ENCODE data around the gene SPRY4. TPM values are rescaled to one million over a fixed set of nuclear protein-coding genes. Genes with fewer than 3 reads are reported as not detected.

The SPRY4 gene
- total RNA-seq, 1 experiment from 2014 or later, result 140 TPM

- Mint-ChIP-seq H3K36me3 (peaks cover 56% of the 10 kb centered on the region), H3K27me3 (ENCODE audit: low read depth) (no peaks in the 10 kb centered on the region; the same call in 1 of the 2 replicates), H3K4me1 (peaks cover 23% of the 10 kb centered on the region), H3K9me3 (peaks cover 47% of the 10 kb centered on the region), H3K27ac (no peak overlapping the region; the same call in 1 of the 2 replicates), H3K4me3 (no peak overlapping the region)
- TF ChIP-seq GABPB1 (CRISPR knock-in tag; IDR thresholded peaks at IDR 0.05), result peak; percentile 34; the same call in 1 of the 2 replicates
- TF ChIP-seq, protein P1, sequence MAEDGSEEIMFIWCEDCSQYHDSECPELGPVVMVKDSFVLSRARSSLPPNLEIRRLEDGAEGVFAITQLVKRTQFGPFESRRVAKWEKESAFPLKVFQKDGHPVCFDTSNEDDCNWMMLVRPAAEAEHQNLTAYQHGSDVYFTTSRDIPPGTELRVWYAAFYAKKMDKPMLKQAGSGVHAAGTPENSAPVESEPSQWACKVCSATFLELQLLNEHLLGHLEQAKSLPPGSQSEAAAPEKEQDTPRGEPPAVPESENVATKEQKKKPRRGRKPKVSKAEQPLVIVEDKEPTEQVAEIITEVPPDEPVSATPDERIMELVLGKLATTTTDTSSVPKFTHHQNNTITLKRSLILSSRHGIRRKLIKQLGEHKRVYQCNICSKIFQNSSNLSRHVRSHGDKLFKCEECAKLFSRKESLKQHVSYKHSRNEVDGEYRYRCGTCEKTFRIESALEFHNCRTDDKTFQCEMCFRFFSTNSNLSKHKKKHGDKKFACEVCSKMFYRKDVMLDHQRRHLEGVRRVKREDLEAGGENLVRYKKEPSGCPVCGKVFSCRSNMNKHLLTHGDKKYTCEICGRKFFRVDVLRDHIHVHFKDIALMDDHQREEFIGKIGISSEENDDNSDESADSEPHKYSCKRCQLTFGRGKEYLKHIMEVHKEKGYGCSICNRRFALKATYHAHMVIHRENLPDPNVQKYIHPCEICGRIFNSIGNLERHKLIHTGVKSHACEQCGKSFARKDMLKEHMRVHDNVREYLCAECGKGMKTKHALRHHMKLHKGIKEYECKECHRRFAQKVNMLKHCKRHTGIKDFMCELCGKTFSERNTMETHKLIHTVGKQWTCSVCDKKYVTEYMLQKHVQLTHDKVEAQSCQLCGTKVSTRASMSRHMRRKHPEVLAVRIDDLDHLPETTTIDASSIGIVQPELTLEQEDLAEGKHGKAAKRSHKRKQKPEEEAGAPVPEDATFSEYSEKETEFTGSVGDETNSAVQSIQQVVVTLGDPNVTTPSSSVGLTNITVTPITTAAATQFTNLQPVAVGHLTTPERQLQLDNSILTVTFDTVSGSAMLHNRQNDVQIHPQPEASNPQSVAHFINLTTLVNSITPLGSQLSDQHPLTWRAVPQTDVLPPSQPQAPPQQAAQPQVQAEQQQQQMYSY (CRISPR knock-in tag; IDR thresholded peaks at IDR 0.05), result no peak
- TF ChIP-seq ZNF121 (CRISPR knock-in tag; IDR thresholded peaks at IDR 0.05), result peak; percentile 6; the same call in 1 of the 2 replicates
- ChIA-PET CTCF (no interaction called here), POLR2A (interaction anchor here (0.6 kb wide), 1 partner anchor 33 kb away, joined by 3 read pairs; no protein-coding TSS in a partner anchor)
- DNase-seq (ENCODE audit: low spot score), result no peak
- peak; percentile 34 for ATAC-seq
These were observed 17.5 kb upstream of the SPRY4 start for GRCh38 chr5:142342128-142342981.

DNA sequence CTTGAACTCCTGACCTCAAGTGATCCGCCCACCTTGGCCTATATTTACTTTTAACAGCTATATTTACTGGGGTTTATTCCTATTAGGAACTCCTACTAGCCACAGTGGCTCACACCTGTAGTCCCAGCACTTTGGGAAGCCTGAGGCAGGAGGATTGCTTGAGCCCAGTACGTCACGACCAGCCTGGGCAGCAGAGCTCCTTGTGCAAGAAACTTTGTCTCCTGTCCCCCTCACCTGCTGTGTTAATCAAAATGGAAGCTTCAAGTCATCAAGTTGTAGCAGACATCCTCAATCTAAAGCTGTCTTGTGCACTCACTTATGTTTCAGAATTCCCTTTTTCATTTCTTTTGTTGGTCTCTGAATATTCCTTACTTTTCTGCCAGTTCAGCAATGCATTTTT, 15.0 kb upstream of the SPRY4 start:
- no peak for DNase-seq (ENCODE audit: low spot score)
- Mint-ChIP-seq H3K9me3 (peaks cover 25% of the 10 kb centered on the region), H3K4me3 (no peak overlapping the region), H3K27ac (no peak overlapping the region), H3K27me3 (ENCODE audit: low read depth) (no peaks in the 10 kb centered on the region; the same call in 1 of the 2 replicates), H3K36me3 (peaks cover 30% of the 10 kb centered on the region), H3K4me1 (peaks cover 22% of the 10 kb centered on the region)
- no peak for ATAC-seq
- ChIA-PET POLR2A (interaction anchor here (0.9 kb wide), 1 partner anchor 15 kb away, joined by 3 read pairs; the partner anchor contains the start of gene SPRY4), CTCF (no interaction called here)
- no peak for TF ChIP-seq ZNF416 (CRISPR knock-in tag; IDR thresholded peaks at IDR 0.05)
- TF ChIP-seq TP53 (CRISPR knock-in tag; IDR thresholded peaks at IDR 0.05), result no peak
- no peak for TF ChIP-seq JAZF1 (CRISPR knock-in tag; IDR thresholded peaks at IDR 0.05)
- no peak for TF ChIP-seq HMGA2 (CRISPR knock-in tag; IDR thresholded peaks at IDR 0.05)
- no peak for TF ChIP-seq CDX4 (CRISPR knock-in tag; IDR thresholded peaks at IDR 0.05; ENCODE audit: borderline replicate concordance)
- no peak for TF ChIP-seq ZNF396 (CRISPR knock-in tag; IDR thresholded peaks at IDR 0.05; ENCODE audit: borderline replicate concordance)
- no peak for TF ChIP-seq E2F4 (CRISPR knock-in tag; IDR thresholded peaks at IDR 0.05; ENCODE audit: borderline replicate concordance, low read depth)

- Mint-ChIP-seq H3K4me1 (peaks cover 37% of the 10 kb centered on the region), H3K27ac (no peak overlapping the region), H3K9me3 (no peaks in the 10 kb centered on the region), H3K4me3 (no peak overlapping the region), H3K36me3 (no peaks in the 10 kb centered on the region), H3K27me3 (ENCODE audit: low read depth) (no peaks in the 10 kb centered on the region)
- ChIA-PET CTCF (interaction anchor here (1.4 kb wide), 1 partner anchor 17 kb away, joined by 3 read pairs; no protein-coding TSS in a partner anchor), POLR2A (interaction anchor here (0.6 to 1.2 kb wide), 2 partner anchors 9 to 22 kb away, joined by 3 to 5 read pairs; no protein-coding TSS in a partner anchor)
- ATAC-seq (peak; percentile 43; the same call in 1 of the 2 replicates), DNase-seq (ENCODE audit: low spot score) (no peak)
- TF ChIP-seq, protein P2, sequence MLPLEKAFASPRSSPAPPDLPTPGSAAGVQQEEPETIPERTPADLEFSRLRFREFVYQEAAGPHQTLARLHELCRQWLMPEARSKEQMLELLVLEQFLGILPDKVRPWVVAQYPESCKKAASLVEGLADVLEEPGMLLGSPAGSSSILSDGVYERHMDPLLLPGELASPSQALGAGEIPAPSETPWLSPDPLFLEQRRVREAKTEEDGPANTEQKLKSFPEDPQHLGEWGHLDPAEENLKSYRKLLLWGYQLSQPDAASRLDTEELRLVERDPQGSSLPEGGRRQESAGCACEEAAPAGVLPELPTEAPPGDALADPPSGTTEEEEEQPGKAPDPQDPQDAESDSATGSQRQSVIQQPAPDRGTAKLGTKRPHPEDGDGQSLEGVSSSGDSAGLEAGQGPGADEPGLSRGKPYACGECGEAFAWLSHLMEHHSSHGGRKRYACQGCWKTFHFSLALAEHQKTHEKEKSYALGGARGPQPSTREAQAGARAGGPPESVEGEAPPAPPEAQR (CRISPR knock-in tag; IDR thresholded peaks at IDR 0.05), result no peak
- TF ChIP-seq HMGA2 (CRISPR knock-in tag; IDR thresholded peaks at IDR 0.05) (no peak), ATF6 (CRISPR knock-in tag; IDR thresholded peaks at IDR 0.05) (no peak), ESRRA (CRISPR knock-in tag; IDR thresholded peaks at IDR 0.05; ENCODE audit: borderline replicate concordance) (no peak), SMAD3 (CRISPR knock-in tag; IDR thresholded peaks at IDR 0.05; ENCODE audit: borderline replicate concordance) (no peak), ZNF138 (CRISPR knock-in tag; conservative IDR thresholded peaks at IDR 0.05) (no peak), TCF7 (CRISPR knock-in tag; IDR thresholded peaks at IDR 0.05; ENCODE audit: low read depth) (no peak), E2F4 (CRISPR knock-in tag; IDR thresholded peaks at IDR 0.05; ENCODE audit: borderline replicate concordance, low read depth) (no peak), RELA (CRISPR knock-in tag; IDR thresholded peaks at IDR 0.05; ENCODE audit: borderline replicate concordance) (no peak)
- TF ChIP-seq, protein P3, sequence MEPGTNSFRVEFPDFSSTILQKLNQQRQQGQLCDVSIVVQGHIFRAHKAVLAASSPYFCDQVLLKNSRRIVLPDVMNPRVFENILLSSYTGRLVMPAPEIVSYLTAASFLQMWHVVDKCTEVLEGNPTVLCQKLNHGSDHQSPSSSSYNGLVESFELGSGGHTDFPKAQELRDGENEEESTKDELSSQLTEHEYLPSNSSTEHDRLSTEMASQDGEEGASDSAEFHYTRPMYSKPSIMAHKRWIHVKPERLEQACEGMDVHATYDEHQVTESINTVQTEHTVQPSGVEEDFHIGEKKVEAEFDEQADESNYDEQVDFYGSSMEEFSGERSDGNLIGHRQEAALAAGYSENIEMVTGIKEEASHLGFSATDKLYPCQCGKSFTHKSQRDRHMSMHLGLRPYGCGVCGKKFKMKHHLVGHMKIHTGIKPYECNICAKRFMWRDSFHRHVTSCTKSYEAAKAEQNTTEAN (CRISPR knock-in tag; IDR thresholded peaks at IDR 0.05), result no peak
These were observed 9.7 kb upstream of the SPRY4 start for GRCh38 chr5:142334538-142334937.

Measured in WTC11 (cell line).